Breast epithelium (tissue), 4 donors: ENCODE results near the gene FBXO3. TPM values are rescaled to one million over a fixed set of nuclear protein-coding genes. Genes with fewer than 3 reads are reported as not detected.

Source experiments
- DNase-seq, 2 donors: peaks; one replicate each; pipeline ENCODE4 v3.0.0-alpha.2; 2019; ENCODE audit warnings: low spot score in 2 of 2
- H3K27ac ChIP-seq, 2 donors: fragments of 200-600 bp; sonication (generic) in 1 of 2; one replicate each; pipeline ENCODE4 v1.5.1; 2016 to 2019; ENCODE audit warnings: mild to moderate bottlenecking in 1 of 2
- H3K27me3 ChIP-seq, 2 donors: fragments of 200-600 bp; sonication (generic) in 1 of 2; one replicate each; pipeline versions ENCODE4 v1.5.1 to v1.6.0; 2017 to 2019; ENCODE audit warnings: control low read depth in 1 of 2, mild to moderate bottlenecking in 1 of 2
- H3K36me3 ChIP-seq: fragments of 200-600 bp; one replicate; pipeline ENCODE4 v1.5.1; 2019
- H3K4me1 ChIP-seq, 2 donors: fragments of 200-600 bp; sonication (generic); one replicate each; pipeline ENCODE4 v1.5.1; 2016 to 2019; ENCODE audit warnings: control low read depth in 1 of 2
- H3K4me3 ChIP-seq, 3 donors: fragments of 200-600 bp; sonication (generic); 1 replicate in 2 of 3; 2 replicates in 1 of 3; pipeline ENCODE4 v1.5.1; 2016 to 2019; ENCODE audit warnings: mild to moderate bottlenecking in 3 of 3, moderate library complexity in 2 of 3
- H3K9me3 ChIP-seq, 2 donors: fragments of 200-600 bp; sonication (generic) in 1 of 2; one replicate each; pipeline ENCODE4 v1.5.1; 2016 to 2019; ENCODE audit warnings: control low read depth in 1 of 2
- CTCF ChIP-seq, 3 donors: fragments of 450-650 bp; IDR thresholded peaks; one replicate each; pipeline ENCODE4 v1.5.1; 2016 to 2017; ENCODE audit warnings: antibody characterized with exemption in 3 of 3, mild to moderate bottlenecking in 3 of 3, moderate library complexity in 3 of 3
- POLR2A ChIP-seq: fragments of 450-650 bp; IDR thresholded peaks from one replicate; pipeline ENCODE4 v1.6.1; 2016; ENCODE audit warnings: antibody characterized with exemption, mild to moderate bottlenecking, moderate library complexity
- POLR2AphosphoS5 ChIP-seq, 3 donors: sonication (generic); formaldehyde crosslinking; IDR thresholded peaks; one replicate each; pipeline ENCODE4 v1.6.1; 2017; ENCODE audit warnings: antibody characterized with exemption in 3 of 3
- intact Hi-C: fragments of 100-400 bp; cut with DNase I; formaldehyde crosslinking; loops from one replicate; pipeline ENCODE4 v1.15.1; 2023; ENCODE audit warnings: low total_unique reads
- total RNA-seq, 3 donors: library from RNA; depleted of rRNA; stranded (reverse); fragments of >200 nt; gene quantifications; one replicate each; pipeline ENCODE4 v1.1.0, GENCODE V29; 2016

Gene FBXO3
- total RNA-seq, 3 donors from 2014 or later, result 35.0 to 60.6 (median 46.9) TPM

DNA sequence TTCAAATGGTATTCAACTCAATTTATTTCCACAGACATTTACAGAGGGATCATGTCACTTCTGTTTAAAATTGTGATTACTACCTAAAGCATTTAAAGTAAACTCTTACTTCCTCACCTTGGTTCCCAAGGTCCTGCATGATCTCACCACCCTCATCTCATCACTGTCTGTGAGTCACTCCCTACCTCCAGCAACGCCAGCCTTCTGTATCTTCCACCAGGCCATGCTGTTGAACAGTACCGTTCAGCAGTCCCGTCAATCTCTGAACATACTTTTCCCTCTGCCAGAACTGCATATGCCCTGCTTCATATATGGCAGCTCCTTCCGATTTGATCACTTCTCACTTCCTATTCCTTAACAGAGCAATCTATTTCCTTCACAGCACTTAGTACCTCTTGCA is 2.0 kb downstream of the FBXO3 start:
- DNase-seq, result no peak
- intact Hi-C loops, result no loop called here
- Histone ChIP-seq H3K36me3 (no peaks in the 10 kb centered on the region), H3K9me3 (no peaks in the 10 kb centered on the region), H3K27ac (no peak overlapping the region), H3K4me3 (no peak overlapping the region), H3K4me1 (peaks cover 5 to 9% of the 10 kb centered on the region in 2 donors), H3K27me3 (no peaks in the 10 kb centered on the region)
- TF ChIP-seq CTCF (IDR thresholded peaks at IDR 0.05) (no peak), POLR2AphosphoS5 (IDR thresholded peaks at IDR 0.05) (no peak)

DNA sequence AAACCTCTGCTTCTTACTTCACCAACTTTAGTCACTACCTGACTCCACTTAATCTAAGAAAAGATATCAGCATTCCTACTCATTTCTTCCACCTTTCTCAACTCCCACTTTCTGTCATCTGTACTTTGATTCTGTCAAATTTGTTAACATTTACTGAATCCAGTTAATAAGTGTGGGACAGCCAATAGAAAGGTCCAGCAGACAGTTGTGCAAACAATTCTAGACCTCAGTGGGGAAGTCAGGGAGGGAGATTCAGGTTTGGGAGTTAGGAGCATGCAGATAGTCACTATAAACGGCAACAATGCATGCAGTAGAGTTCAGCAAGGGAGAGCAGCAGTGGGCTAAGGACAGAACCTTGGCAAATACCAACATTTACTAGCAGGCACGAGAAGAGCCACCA is 4.1 kb downstream of the FBXO3 start:
- intact Hi-C loops, result no loop called here
- no peak overlapping the region for H3K4me3 ChIP-seq
- H3K27ac ChIP-seq, result no peak overlapping the region
- no peaks in the 10 kb centered on the region for H3K27me3 ChIP-seq
- no peak for DNase-seq
- TF ChIP-seq POLR2AphosphoS5 (IDR thresholded peaks at IDR 0.05), result no peak
- TF ChIP-seq POLR2A, result no peak
- TF ChIP-seq CTCF (IDR thresholded peaks at IDR 0.05), result no peak
- H3K36me3 ChIP-seq, result no peaks in the 10 kb centered on the region
- H3K9me3 ChIP-seq, result no peaks in the 10 kb centered on the region
- peaks cover 4 to 9% of the 10 kb centered on the region in 2 donors for H3K4me1 ChIP-seq

GRCh38 chr11:33769542-33769941 is 4.8 kb downstream of the FBXO3 start:
- Histone ChIP-seq H3K36me3 (no peaks in the 10 kb centered on the region), H3K27me3 (no peaks in the 10 kb centered on the region), H3K4me1 (peaks cover 0 to 9% of the 10 kb centered on the region in 2 donors), H3K9me3 (no peaks in the 10 kb centered on the region), H3K4me3 (no peak overlapping the region), H3K27ac (no peak overlapping the region)
- DNase-seq, result no peak
- intact Hi-C loops, result no loop called here
- no peak for TF ChIP-seq POLR2AphosphoS5 (IDR thresholded peaks at IDR 0.05)

DNA sequence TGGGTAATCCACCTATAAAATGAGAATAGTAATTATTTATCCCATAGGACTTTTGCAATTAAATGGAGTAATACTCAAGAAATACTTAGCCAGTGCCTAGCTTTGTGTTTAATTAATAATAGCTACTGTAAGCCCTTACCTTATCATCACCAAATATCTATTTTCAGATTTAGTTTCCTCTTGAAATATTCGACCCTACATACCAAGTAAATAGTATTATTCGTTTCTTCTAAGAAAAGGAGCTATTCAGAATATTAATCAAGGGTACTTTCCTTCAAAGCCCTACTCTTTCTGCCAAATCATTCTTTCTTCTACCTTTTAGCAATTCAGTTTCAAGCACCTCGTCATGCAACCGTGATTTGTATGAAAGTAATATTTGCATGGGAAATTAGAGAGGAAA is 6.7 kb downstream of the FBXO3 start:
- intact Hi-C loops, result no loop called here
- no peak overlapping the region for H3K27ac ChIP-seq
- peaks cover 0 to 1% of the 10 kb centered on the region in 2 donors for H3K4me1 ChIP-seq
- TF ChIP-seq POLR2A, result no peak
- TF ChIP-seq CTCF (IDR thresholded peaks at IDR 0.05), result no peak
- TF ChIP-seq POLR2AphosphoS5 (IDR thresholded peaks at IDR 0.05), result no peak
- DNase-seq, result no peak
- peaks cover 10% of the 10 kb centered on the region for H3K36me3 ChIP-seq
- H3K9me3 ChIP-seq, result no peaks in the 10 kb centered on the region
- no peak overlapping the region for H3K4me3 ChIP-seq
- H3K27me3 ChIP-seq, result no peaks in the 10 kb centered on the region

- DNase-seq, result no peak
- Histone ChIP-seq H3K27me3 (no peaks in the 10 kb centered on the region), H3K27ac (no peak overlapping the region), H3K4me1 (no peaks in the 10 kb centered on the region), H3K36me3 (peaks cover 10% of the 10 kb centered on the region), H3K9me3 (no peaks in the 10 kb centered on the region), H3K4me3 (no peak overlapping the region)
- intact Hi-C loops, result no loop called here
- TF ChIP-seq CTCF (IDR thresholded peaks at IDR 0.05), result no peak
Observed at GRCh38 chr11:33766085-33766484, 8.2 kb downstream of the FBXO3 start.

DNA sequence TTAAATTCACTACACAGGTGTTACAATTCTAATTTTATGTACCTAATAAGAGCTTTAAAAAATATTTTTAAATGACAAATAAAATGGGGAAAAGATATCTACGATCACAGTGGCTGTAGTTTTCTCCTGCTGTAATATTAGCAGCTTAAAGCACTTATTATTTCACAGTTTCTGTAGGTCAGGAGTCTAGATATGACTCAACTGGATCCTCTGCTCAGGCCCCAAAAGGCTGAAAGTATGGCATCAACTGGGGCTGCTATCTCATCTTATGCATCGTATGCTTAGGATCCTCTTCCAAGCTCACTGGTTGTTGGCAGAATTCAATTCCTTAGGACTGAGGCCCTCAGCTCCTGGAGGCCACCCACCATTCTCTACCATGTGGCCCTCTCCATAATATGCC is 12.8 kb downstream of the FBXO3 start:
- no peaks in the 10 kb centered on the region for H3K27me3 ChIP-seq
- no peak overlapping the region for H3K4me3 ChIP-seq
- peaks cover 19% of the 10 kb centered on the region for H3K36me3 ChIP-seq
- no peak for DNase-seq
- intact Hi-C loops, result no loop called here
- H3K9me3 ChIP-seq, result no peaks in the 10 kb centered on the region
- H3K4me1 ChIP-seq, result no peaks in the 10 kb centered on the region
- no peak overlapping the region for H3K27ac ChIP-seq
- no peak for TF ChIP-seq CTCF (IDR thresholded peaks at IDR 0.05)
- TF ChIP-seq POLR2AphosphoS5 (IDR thresholded peaks at IDR 0.05), result no peak
- no peak for TF ChIP-seq POLR2A
